Body of pancreas (tissue), 4 donors: Measurements from ENCODE around the gene TGM3. TPM values are rescaled to one million over a fixed set of nuclear protein-coding genes. Genes with fewer than 3 reads are reported as not detected.

Experiments used
- ATAC-seq: fragments of 150-250 bp; one replicate; pipeline ENCODE4 v1.9.1; 2016
- DNase-seq, 4 donors: peaks; one replicate each; pipeline ENCODE4 v3.0.0-alpha.2; 2019
- H3K27ac ChIP-seq, 4 donors: fragments of 200-600 bp; sonication (generic); 1 replicate in 3 of 4; 2 replicates in 1 of 4; pipeline versions ENCODE4 v1.5.1 to v1.6.1; 2016 to 2019; ENCODE audit warnings: mild to moderate bottlenecking in 1 of 4, mixed read lengths in 1 of 4, moderate library complexity in 1 of 4
- H3K27me3 ChIP-seq, 2 donors: fragments of 200-600 bp; sonication (generic); one replicate each; pipeline ENCODE4 v1.6.0; 2016; ENCODE audit warnings: mild to moderate bottlenecking in 1 of 2
- H3K36me3 ChIP-seq, 2 donors: fragments of 200-600 bp; sonication (generic); replicated peaks in 1 of 2; 2 replicates each; pipeline ENCODE4 v1.5.1; 2016; ENCODE audit warnings: low read depth in 2 of 2; ENCODE audit not compliant: insufficient read depth in 1 of 2
- H3K4me1 ChIP-seq: fragments of 200-600 bp; sonication (generic); one replicate; pipeline ENCODE4 v1.6.0; 2016
- H3K4me3 ChIP-seq, 2 donors: fragments of 200-600 bp; sonication (generic); 1 replicate in 1 of 2; 2 replicates in 1 of 2; pipeline ENCODE4 v1.5.1; 2016 to 2019
- H3K9me3 ChIP-seq, 3 donors: fragments of 200-600 bp; sonication (generic); 1 replicate in 2 of 3; 2 replicates in 1 of 3; pipeline ENCODE4 v1.5.1; 2016
- POLR2A ChIP-seq, 3 donors: fragments of 450-650 bp; IDR thresholded peaks; one replicate each; pipeline ENCODE4 v1.6.1; 2016; ENCODE audit warnings: antibody characterized with exemption in 3 of 3, mild to moderate bottlenecking in 2 of 3
- WGBS, 2 donors: methylation state at CpG; one replicate each; pipeline ENCODE4 v1.1.5; 2017; 5-methylcytosine and 5-hydroxymethylcytosine counted together
- intact Hi-C: fragments of 100-400 bp; cut with DNase I; formaldehyde crosslinking; loops from one replicate; pipeline ENCODE4 v1.15.1; 2023
- total RNA-seq, 2 donors: library from RNA; depleted of rRNA; stranded (reverse); fragments of >200 nt; gene quantifications; one replicate each; pipeline ENCODE4 v1.1.0, GENCODE V29; 2016
- TF ChIP-seq, protein P1 (sequence below), 7 experiments: fragments of 450-650 bp in 4 of 7; fragments of 200-600 bp in 3 of 7; sonication (generic) in 3 of 7; IDR thresholded peaks; one replicate each; pipeline ENCODE4 v1.5.1; 2016 to 2019; ENCODE audit warnings: antibody characterized with exemption in 7 of 7

TGM3 gene
- total RNA-seq, 2 donors from 2014 or later = 0.26 TPM; not detected in 1

DNA sequence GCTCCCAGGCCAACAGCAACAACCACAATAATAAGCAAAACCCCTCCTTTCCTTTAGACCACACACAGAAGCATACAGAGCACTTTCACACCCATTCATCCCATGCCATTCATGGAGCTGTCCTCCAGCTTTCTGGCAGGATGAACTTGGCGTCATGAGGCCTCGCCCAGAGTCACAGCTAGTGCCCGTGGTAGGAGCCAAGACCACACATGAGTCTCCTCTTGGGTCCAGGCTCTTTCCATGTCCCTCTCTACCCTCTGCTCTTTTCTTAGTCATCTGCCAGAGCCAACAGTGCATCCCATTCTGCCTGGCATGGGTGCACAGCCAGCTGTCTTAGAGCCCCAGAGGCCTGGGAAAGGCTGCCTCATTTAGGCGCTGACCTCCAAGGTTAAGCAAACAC lies 1.8 kb upstream of the TGM3 start:
- no peak overlapping the region for H3K4me3 ChIP-seq
- TF ChIP-seq, protein P1, sequence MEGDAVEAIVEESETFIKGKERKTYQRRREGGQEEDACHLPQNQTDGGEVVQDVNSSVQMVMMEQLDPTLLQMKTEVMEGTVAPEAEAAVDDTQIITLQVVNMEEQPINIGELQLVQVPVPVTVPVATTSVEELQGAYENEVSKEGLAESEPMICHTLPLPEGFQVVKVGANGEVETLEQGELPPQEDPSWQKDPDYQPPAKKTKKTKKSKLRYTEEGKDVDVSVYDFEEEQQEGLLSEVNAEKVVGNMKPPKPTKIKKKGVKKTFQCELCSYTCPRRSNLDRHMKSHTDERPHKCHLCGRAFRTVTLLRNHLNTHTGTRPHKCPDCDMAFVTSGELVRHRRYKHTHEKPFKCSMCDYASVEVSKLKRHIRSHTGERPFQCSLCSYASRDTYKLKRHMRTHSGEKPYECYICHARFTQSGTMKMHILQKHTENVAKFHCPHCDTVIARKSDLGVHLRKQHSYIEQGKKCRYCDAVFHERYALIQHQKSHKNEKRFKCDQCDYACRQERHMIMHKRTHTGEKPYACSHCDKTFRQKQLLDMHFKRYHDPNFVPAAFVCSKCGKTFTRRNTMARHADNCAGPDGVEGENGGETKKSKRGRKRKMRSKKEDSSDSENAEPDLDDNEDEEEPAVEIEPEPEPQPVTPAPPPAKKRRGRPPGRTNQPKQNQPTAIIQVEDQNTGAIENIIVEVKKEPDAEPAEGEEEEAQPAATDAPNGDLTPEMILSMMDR (IDR thresholded peaks at IDR 0.05) = no peak
- no peak for TF ChIP-seq POLR2A (IDR thresholded peaks at IDR 0.05)
- H3K27me3 ChIP-seq = no peaks in the 10 kb centered on the region
- intact Hi-C loops = no loop called here
- ATAC-seq (no peak), DNase-seq (no peak)
- no peaks in the 10 kb centered on the region for H3K36me3 ChIP-seq
- no peak overlapping the region for H3K27ac ChIP-seq
- WGBS, 2 donors = 76% methylated on average over 4 of the region's 4 CpGs
- H3K4me1 ChIP-seq = peaks cover 41% of the 10 kb centered on the region
- H3K9me3 ChIP-seq = no peaks in the 10 kb centered on the region

DNA sequence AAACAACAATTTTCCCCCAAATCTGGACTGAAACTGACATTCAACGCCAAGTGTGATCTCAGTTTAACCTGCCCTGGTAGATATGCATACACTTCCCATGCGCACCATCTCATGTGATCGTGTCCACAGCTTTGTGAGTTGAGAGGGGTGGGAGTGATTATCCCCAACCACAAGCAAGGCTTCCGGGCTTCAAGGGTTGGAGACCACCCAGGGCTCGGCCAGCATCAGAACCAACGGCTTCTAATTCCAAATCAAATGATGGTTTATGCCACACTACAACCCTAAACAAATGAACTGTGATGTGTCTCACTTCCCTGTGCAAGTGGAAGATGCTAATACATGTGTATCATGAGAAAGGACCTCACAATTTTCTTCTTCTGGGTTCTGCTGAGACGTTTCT lies 515 bp upstream of the TGM3 start:
- Histone ChIP-seq H3K4me3 (no peak overlapping the region), H3K27me3 (no peaks in the 10 kb centered on the region), H3K27ac (peak overlapping the region in 1 of 4 donors; percentile 79), H3K9me3 (no peaks in the 10 kb centered on the region), H3K4me1 (peaks cover 44% of the 10 kb centered on the region), H3K36me3 (no peaks in the 10 kb centered on the region)
- ATAC-seq (no peak), DNase-seq (no peak)
- intact Hi-C loops = no loop called here
- WGBS, 2 donors = 67 to 75% methylated on average over 7 of the region's 7 CpGs
- TF ChIP-seq, protein P1 (IDR thresholded peaks at IDR 0.05) = no peak
- TF ChIP-seq POLR2A (IDR thresholded peaks at IDR 0.05) = no peak

DNA sequence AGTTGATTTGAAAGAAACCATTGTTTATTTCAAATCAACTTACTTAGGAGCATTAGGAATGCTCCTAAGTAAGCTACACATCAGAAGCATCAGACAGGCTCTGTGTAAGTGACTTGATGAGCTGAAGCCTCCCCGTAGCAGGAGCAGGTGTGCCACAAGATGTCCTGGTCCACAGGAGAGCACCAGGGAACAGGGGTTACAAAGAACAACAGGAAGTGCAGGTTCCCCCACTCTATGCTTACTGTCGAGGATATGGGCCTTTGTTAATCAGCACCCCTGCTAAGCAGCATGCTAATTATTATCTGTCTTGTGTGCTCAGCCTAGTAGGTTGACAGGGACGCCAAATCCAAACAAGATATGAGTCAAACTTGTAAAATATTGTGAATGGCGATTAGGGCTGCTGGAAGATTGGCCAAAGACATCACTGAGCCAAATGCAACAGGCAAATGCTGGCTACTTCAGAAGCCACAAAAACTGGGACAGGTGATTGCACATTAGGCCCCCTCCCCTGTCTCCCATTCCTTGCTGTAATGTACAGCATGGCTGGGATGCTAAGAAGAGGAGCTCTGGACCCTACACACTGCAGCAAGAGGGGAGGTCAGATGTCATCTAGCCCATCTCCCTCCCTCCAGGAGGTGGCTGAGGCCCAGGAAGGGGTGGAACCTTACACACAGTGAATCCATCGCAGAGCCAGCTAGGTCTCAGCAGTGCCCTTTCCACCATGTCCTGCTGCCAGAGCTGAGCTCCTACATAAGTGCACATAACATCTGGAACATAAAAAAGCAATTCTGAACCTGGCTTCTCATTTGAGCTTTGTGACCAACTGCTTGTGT lies 939 bp downstream of the TGM3 start:
- 43 to 50% methylated on average over 5 of the region's 5 CpGs for WGBS, 2 donors
- no peak overlapping the region for H3K4me3 ChIP-seq
- intact Hi-C loops = no loop called here
- no peaks in the 10 kb centered on the region for H3K27me3 ChIP-seq
- no peak for TF ChIP-seq POLR2A (IDR thresholded peaks at IDR 0.05)
- TF ChIP-seq, protein P1 (IDR thresholded peaks at IDR 0.05) = no peak
- H3K36me3 ChIP-seq = no peaks in the 10 kb centered on the region
- no peak for DNase-seq
- no peaks in the 10 kb centered on the region for H3K9me3 ChIP-seq
- H3K4me1 ChIP-seq = peaks cover 45% of the 10 kb centered on the region
- peak; percentile 19 for ATAC-seq
- peak overlapping the region; percentile 37 to 86 (median 68) for H3K27ac ChIP-seq

DNA sequence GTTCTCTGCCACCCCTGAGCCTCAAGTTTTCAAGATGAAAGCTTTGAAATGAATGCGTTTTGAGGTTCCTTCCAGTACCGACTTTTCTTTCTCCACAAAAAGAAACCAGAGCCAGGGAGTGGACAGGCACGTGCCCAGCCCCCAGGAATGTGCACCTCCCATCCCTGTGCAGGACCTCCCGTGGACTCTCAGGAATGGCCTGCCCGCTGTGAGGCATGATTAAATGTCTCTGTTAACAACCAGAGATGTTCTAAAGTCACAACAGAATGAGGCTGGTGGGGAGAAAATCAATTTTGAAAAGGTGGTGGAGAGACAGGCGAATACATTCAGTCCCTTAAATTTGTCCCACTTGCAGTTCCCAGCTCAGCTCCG lies 1.5 kb downstream of the TGM3 start:
- intact Hi-C loops = no loop called here
- no peaks in the 10 kb centered on the region for H3K36me3 ChIP-seq
- TF ChIP-seq, protein P1 (IDR thresholded peaks at IDR 0.05) = no peak
- TF ChIP-seq POLR2A (IDR thresholded peaks at IDR 0.05) = peak in 1 of 3 donors; percentile 38
- WGBS, 2 donors = 33 to 42% methylated on average over 7 of the region's 7 CpGs
- H3K27me3 ChIP-seq = no peaks in the 10 kb centered on the region
- no peaks in the 10 kb centered on the region for H3K9me3 ChIP-seq
- peak overlapping the region; percentile 37 to 86 (median 68) for H3K27ac ChIP-seq
- peak; percentile 42 to 72 (median 60) for DNase-seq
- H3K4me1 ChIP-seq = peaks cover 45% of the 10 kb centered on the region
- peak; percentile 85 for ATAC-seq
- no peak overlapping the region for H3K4me3 ChIP-seq

DNA sequence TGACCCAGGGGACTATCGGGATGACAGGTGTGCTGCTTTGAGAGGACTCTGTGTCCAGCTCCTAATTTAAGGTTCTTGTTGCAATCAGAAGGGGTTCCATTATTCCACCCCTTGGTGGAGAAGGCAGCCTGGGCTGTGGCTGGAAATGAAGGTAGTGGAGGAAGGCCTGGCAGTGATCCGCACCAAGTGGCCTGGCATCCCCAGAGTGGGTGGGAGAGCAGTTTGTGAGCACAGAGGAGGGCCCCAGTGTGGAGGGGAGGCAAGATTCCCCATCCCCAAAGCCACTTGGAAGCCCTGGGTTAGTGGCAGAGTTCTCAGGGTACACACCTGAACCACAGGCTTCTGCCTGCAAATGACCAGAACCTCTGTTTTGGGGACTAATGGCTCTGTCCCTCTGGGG lies 2.3 kb downstream of the TGM3 start:
- peak overlapping the region; percentile 37 to 86 (median 68) for H3K27ac ChIP-seq
- WGBS, 2 donors = 87% methylated on average over 2 of the region's 2 CpGs
- no peaks in the 10 kb centered on the region for H3K9me3 ChIP-seq

More for the DNA sequence above, 2.3 kb downstream of the TGM3 start:
- H3K4me1 ChIP-seq = peaks cover 49% of the 10 kb centered on the region
- H3K36me3 ChIP-seq = no peaks in the 10 kb centered on the region
- no peak overlapping the region for H3K4me3 ChIP-seq
- TF ChIP-seq, protein P1 (IDR thresholded peaks at IDR 0.05) = no peak
- TF ChIP-seq POLR2A (IDR thresholded peaks at IDR 0.05) = no peak
- intact Hi-C loops = no loop called here
- DNase-seq (no peak), ATAC-seq (no peak)
- no peaks in the 10 kb centered on the region for H3K27me3 ChIP-seq
